H4 (cell line): Measurements from ENCODE around the gene LILRB3. TPM values are rescaled to one million over a fixed set of nuclear protein-coding genes. Genes with fewer than 3 reads are reported as not detected.
"Not testable (repeated sequence)": the region's sequence is repeated elsewhere in the genome, so short reads cannot be mapped to it uniquely, and the experiment has no call there.

ENCODE experiments used
- DNase-seq: peaks from one replicate; pipeline ENCODE4 v3.0.0-alpha.2; 2015; ENCODE audit warnings: low spot score
- total RNA-seq: library from RNA; depleted of rRNA; stranded (reverse); fragments of >200 nt; shearing (Covaris generic); gene quantifications from 2 replicates; pipeline ENCODE4 v1.2.3, GENCODE V29; 2014

Gene LILRB3
- total RNA-seq, 1 experiment from 2014 or later = not detected

DNA sequence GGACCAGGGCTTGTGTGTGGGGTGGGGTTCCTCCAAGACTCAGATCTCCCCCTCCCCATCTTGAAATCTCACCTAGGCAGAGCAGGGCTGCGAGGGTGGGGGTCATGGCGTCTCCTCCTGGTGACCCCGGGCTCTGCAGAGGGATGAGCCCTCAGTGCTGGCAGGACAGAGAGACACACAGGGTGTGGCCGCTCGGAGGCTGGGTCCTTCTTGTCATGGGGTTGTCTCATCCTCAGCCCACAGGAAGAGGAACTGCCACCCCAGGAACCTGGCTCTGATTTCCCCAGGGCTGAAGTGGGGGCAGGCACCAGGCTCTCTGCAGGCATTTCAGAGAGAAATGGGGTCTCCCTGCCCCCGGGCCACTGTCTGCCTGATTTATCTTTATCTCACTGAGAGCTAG is 19.8 kb upstream of the LILRB3 start, which contains the start of gene LILRA6:
TSS of gene LILRA6 (minus strand) at position 145 of the 400 bp plus-strand sequence.
- DNase-seq = not testable (repeated sequence)

DNA sequence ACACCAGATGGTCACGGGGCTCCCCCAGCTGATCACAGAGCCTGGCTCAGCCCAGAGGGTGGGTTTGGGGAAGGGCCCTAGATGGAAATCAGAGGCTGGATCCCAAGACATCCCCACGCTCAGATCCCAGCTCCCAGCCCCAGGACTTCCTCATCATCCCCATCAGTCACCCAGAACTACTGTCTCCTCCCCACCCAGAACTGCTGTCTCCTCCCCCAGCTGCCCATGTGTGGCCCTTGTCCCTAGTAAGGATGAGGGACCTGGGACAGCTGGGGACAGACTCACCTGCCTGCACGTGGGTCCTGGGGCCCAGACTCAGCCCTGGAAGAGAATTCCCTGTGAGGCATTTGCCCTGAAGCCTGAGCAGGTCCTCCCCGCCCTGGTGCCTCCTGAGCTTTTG is 19.4 kb upstream of the LILRB3 start:
- not testable (repeated sequence) for DNase-seq

DNA sequence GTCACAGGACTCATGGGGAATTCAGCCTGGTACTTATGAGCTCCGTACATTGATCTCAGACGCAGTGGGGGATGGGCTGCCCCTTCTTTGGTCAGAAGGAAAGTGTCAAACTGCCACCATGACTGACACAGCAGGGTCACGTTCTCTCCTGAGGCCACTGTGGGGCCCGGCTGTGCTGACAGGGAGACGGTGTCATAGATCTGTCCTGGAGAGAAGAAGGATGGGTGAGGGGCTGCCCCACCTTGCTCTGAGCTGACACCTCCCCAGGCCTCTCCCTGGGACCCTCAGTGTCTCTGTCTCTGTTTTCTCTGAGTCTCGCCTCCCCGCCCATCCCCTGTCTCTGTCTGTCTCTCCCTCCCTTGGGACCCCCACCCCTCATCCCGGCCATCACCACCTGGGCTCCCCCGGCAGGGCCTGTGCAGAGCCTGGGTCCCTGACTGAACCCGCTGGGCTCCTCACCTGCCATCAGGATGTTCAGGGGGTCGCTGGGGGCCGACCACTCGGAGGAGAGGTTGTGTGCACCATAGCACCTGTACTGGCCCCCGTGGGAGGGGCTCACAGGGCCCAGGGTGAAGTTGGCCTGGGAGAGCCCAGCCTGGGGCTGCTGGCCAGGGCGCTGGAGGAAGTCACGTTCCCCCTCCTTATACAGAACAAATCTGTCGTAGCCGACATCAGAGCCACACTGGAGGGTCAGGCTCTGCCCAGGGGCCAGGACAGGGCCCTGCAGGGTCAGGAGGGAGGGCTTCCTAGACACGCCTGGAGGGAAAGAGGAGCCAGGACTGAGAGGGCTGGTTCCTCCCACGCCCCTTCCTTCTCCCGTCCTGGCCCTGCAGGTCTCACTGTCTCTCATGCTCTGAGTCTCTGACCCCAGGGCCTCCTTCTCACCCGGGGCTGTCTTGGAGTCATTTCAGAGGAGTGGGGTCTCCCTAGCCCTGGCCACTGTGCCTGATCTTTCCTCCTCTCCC is 17.8 kb upstream of the LILRB3 start:
- not testable (repeated sequence) for DNase-seq

DNA sequence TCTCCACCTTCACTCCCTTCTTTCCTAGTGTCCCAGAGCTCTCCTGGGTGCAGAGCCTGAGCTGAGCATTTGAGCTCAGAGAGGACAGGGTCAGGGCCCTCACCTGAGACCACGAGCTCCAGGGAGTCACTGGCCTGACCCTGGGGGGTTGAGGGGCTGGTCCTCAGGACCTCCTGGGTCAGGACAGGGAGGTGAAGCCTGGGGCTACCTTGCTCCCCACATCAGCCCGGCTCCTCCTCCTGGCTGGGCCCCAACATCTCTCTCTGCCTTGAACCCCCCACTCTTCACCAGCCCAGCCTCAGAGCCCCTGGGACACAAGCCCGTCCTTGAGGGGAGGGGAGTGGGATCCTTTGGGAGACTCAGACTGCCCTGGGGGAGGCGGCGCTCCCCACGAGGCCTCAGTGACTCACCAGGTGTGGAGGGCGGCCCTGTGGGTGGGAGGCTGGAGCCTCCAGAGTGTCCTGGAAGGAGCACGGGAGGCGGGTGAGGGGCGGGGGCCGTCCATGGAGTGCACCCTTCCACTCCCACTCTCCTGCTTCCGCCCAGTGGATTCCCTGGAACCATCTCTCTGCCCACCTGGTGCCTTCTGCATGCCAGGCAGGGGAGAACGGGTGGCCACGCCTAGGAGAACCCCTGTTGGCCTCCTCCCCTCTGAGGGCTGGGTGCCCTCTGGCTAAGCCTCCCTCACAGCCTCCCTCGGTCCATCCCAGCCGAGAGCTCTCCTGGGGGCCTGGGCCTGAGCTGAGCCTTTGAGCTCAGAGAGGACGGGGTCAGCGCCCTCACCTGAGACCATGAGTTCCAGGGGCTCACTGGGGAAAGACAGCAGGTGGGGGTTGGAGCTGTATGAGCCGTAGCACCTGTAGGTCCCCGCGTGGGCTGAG is 16.9 kb upstream of the LILRB3 start:
- DNase-seq = not testable (repeated sequence)

DNA sequence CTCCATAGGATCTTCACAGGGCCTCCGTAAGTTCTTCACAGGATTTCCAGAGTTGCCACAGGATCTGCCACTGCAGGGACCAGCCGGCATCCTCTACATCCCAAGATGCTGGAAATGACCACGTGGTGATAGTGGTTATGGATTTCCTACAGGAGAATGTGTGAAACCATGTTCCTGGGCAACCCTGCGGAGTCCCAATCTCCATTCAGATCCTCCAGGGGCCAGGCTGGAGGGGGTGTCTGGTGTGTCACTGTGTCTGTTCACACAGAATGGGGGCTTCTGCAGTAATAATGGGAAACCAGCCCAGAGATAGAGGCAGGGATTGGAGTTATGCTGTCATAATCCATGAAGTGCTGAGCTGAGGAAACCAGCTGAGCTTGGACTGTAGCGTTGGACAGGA is 11.1 kb upstream of the LILRB3 start:
- DNase-seq = no peak

DNA sequence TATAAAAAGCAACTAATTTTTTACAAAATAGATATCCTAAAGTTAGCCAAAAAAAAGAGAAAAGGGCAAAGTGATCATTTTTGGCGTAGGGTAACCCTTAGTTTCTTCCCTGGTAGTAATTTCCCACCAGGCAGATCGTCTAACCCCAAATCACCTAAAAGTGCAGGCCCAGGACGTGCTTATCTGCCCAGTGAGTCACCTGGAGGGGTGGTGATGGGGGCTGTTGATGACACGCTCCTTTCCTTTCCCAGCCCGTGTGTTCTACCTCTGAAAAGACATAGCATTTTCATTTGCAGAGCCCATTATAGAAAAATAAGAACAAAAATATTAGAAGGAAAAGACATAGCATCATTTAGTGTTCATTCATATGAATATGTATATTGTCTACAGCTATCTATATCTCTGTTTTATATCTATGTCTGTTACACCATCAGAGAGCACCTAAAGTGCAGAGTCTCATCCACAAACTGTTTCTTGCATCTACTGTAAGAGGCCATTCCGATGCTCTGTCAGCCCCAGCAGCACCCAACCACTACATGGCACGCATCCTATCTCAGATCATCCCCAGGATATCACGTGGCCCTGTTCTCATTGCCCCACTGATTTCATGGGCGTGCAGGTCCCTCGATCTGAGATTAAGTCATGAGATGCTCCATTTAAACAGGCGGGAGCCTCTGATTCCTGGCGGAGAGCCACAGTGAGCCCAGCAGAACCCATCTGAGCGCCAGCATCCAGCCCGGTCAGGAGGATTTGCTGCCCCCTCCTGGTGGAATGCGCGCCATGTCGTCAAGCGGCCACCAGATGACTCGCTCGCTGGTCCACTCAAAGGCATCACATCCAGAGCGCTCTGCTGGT is 8.5 kb upstream of the LILRB3 start:
- DNase-seq = peak; percentile 90

DNA sequence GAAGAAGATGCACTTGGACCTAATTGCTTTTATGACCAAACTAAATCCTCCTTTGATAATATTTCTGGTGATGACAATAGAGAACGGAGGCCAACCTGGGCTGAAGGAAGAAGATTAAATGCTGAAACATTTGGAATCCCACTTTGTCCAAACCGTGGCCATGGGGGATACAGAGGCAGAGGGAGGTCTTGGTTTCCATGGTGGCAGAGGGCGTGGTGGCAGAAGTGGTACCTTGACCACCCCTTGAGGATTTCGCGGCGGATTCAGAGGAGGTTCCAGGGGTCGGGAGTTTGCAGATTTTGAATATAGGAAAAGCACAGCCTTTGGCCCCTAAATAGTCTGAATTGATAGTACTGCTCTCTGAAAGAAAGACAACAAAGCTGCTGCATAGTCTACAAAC is 7.2 kb upstream of the LILRB3 start:
- no peak for DNase-seq

DNA sequence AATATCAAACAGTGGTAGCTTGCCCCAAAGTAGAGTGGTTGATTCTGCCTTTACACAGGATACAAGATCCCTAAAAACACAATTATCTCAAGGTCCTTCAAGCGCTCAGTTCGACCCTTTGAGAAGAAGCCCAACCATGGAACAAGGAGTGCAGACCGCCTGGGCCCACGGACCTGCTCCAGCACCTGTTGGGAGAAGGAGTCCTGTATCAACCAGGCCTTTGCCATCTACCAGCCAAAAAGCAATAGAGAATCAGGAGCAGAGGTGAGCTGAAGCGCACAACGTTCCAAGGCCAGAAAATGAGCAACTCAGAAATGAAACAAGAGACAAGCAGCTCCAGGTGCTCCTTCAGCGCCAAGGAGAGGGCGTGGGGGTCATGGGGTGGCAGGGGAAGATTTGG is 6.3 kb upstream of the LILRB3 start:
- DNase-seq = no peak

DNA sequence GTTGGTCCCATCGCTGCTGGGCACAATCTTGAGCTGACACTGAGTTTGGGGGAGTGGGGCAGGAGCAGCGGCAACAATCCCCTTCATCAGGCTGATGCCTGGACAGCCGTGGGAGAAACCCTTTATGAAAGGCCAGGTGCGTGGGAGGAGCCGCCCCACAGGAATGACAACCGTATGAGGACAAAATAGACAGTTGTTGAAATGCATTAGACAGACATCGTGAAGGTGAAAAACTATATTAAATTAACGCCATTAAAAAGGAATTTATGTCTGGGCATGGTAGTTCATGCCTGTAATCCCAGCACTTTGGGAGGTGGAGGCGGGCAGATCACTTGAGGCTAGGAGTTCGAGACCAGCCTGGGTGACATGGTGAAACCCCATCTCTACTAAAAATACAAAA is 1.8 kb upstream of the LILRB3 start:
- not testable (repeated sequence) for DNase-seq

DNA sequence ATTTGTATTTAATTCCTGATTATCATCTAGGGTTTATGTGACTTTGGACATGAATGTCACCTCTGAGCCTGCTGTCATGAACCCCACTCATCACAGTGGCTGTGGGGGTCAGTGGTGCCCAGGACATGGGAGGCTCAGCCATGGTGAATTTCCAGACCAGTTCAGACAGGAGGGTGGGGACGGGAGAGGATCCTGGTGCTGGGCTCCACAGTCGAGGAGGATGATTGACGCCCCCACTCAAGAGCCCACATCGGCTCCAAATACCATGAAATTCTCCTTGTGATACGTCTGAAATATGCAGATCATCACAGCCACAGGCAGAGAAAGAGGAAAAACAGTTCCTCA is 1.1 kb upstream of the LILRB3 start:
- DNase-seq = not testable (repeated sequence)

DNA sequence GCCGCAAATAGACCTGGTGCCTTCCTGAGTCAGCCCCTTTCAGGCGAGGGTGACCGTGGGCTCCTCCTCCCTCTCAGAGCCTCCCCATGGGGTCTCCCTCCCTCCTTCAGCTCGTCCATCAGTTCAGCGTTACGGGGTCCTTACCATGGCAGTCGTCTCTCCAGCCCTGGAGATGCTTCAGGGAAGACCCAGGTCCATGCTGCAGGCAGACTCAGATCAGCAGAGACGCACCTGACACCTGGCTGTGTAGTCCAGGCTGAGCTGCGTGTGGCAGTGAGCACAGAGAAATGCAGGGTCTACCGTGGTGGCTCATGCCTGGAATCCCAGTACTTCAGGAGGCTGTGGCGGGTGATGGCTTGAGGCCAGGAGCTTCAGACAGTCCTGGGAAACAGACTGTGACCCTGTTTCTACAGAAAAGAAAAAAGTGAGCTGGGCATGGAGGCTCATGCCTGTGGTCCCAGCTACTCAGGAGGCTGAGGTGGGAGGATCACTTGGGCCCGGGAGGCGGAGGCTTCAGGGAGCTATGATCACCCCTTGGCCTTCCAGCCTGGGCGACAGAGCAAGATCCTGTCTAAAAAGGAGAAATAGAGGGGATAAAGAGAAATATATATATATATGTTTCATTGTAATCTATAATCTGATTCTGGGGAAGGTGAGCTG is 600 bp upstream of the LILRB3 start:
- not testable (repeated sequence) for DNase-seq

DNA sequence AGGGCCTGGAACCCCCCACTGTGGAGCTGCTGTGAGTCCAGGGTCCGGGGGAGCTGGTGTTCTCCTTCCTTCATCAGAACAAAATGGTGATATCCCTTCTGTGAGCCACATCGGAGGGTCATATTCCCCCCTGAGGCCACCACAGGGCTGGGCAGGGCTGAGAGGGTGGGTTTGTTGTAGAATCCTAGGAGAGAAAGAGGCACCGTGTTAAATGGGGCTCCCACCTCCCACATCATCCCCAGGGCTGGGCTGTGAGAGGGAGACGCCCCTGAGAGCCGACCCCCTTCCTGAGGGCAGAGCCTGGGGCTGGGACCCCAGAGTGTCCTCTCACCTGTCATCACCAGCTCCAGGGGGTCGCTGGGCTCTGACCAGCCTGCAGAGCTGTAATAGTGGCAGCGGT is 860 bp downstream of the LILRB3 start:
- DNase-seq = not testable (repeated sequence)

DNA sequence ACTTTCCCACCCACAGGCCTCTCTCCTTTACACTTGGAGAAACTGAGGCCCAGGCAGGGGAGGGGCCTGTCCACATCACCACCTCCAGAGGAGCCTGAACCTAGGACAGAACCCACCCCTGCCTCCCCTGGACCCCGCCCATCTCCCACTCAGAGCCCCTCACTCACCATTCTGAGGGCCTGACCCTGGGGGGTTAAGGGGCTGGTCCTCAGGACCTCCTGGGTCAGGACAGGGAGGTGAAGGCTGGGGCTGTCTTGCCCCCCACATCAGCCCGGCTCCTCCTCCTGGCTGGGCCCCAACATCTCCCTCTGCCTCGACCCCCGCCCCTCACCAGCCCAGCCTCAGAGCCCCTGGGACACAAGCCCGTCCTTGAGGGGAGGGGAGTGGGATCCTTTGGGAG is 3.1 kb downstream of the LILRB3 start:
- DNase-seq = not testable (repeated sequence)

DNA sequence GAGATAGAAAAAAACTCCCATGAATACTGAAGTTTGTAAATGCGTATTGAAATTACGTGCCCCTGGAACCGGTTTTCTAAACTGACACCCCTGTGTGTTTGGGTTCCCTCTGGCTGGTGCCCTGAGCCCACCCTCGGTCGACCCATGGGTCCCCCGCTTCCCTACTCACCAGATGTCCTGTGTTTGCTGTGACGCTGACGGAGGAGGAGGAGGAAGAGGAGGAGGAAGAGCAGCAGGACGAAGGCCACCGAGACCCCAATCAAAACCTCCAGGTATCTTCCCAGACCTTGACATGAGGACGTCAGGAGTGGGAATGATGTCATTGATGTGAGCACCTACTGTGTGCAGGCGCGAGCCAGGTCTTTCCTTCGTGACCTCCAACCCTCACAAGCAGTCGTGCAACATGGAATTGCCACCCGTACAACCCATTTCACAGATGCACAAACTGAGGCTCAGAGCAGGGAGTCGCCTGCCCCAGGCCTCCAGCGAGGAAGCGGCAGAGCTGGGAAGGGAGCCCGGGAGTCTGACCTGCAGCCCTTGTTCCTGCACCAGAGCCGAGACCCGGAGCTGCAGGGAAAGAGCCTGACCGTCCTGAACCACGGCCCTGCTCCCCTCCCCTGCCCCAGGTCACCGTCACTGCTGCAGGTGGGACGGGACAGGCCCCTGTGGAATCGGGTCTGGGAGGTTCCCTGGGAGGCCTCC is 3.7 kb downstream of the LILRB3 start:
- no peak for DNase-seq

DNA sequence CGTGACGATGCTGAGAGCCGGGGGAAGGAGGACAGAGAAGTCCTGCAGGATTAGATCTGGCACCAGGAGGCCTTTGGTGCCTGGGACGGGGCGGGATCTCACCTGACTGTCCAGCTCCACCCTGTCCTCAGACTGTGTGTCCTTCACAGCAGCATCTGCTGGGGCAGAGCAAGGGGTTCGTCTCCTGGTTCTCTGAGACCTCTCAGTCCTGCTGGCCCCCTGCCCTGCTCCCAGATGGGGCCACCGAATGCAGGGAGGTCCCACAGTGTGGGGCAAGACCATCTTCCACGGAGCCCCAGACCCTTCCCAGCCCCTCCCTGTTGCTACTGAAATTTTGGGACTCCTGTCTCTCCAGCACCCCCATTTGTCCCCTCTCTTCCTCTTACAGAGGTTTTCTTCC is 4.5 kb downstream of the LILRB3 start:
- DNase-seq = no peak

DNA sequence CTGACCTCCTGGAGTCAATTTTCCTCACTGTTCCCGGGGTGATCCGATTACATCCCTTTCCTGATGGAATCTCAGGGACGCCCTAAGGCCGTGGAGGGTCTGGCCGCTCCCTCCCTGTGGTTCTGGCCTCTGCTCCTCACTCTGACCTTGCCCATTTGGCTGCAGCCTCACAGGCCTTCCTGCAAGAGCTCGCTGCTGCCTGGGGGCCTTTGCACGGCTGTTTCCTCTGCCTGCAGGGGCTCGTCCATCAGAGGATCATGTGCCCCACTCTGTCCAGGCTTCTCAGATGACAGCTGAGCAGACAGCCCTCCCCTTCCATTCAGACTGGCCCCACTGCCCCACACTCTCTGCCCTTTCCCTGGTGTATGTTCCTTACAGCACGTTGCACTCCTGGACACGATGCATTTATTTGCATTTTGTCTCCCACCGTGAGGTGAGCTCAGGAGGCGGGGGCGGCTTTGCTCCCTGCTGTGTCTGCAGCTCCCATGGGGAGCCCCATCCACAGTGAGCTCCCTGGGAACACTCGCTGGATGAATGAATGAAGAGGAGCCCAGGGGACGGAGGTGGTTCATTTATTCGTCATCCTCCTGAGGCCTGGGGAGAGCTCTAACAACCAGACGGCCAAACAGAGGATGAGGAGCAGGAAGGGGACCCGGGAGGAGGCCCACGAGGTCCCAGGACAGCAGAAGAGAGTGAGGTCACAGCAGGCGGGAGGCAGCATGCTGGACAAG is 5.1 kb downstream of the LILRB3 start:
- not testable (repeated sequence) for DNase-seq

DNA sequence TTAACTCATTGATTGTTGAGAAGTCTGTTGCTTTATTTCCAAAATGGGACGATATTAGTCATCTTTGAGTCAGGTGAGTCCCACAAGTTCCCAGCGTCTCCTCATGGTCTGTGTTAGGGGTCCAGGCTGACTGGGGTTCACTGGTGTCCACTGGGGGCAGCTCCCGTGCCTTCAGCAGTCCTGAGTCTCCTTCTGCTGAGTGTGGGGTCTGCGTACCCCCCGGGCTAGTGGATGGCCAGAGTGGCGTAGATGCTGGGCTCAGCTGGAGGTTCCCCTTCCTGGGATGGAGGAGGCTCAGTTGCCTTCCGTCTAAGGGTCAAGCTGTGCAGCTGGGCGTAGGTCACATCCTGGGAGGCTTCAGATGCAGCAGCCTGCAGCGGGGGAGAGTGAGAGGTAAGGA is 5.9 kb downstream of the LILRB3 start:
- DNase-seq = no peak

DNA sequence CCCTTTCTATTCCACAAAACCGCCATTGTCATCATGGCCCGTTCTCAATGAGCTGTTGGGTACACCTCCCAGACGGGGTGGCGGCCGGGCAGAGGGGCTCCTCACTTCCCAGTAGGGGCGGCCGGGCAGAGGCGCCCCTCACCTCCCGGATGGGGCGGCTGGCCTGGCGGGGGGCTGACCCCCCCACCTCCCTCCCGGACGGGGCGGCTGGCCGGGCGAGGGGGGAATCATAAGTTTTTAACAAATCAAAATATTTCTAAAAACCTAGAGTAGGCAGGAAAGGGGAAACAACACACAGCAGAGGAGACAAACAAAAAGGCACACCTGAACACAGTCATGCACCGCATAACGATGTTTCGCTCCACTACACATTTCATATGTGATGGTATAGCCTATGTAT is 8.1 kb downstream of the LILRB3 start:
- not testable (repeated sequence) for DNase-seq

DNA sequence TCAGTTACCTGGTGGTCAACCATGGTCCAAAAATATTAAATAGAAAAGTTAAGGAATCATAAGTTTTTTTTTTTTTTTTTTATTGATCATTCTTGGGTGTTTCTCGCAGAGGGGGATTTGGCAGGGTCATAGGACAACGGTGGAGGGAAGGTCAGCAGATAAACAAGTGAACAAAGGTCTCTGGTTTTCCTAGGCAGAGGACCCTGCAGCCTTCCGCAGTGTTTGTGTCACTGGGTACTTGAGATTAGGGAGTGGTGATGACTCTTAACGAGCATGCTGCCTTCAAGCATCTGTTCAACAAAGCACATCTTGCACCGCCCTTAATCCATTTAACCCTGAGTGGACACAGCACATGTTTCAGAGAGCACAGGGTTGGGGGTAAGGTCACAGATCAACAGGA is 8.6 kb downstream of the LILRB3 start:
- DNase-seq = not testable (repeated sequence)

DNA sequence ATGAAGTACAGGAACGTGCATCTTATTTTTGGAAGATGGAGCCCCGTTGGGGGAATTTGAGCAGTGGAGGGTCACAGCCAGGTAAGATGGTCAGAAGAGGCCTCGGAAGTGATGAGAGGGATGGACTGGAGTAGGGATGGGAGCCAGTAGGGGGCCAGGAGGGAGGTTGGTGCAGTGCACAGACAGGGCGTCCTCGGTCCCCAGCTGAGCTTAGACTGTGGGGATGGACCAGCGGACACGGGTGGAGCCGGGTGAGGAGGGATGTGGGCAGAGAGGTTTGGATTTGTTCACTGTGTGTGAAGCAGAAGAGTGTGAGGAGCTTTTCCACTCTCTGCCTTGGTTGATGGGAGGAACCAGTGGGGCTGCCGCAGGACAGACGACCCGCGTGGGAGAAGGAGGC is 11.6 kb downstream of the LILRB3 start:
- DNase-seq = no peak
